Liver (tissue), 3 donors: ENCODE measurements around the gene ZNF292.

Experiments
- GABPA ChIP-seq, 2 donors: IDR thresholded peaks in 1 of 2; conservative IDR thresholded peaks in 1 of 2; 2 replicates each; pipeline ENCODE4 v1.6.1; 2016; ENCODE audit warnings: antibody characterized with exemption in 2 of 2, mild to moderate bottlenecking in 1 of 2, moderate library complexity in 1 of 2
- REST ChIP-seq: IDR thresholded peaks from 2 replicates; pipeline ENCODE4 v1.6.1; 2016; ENCODE audit warnings: antibody characterized with exemption, mild to moderate bottlenecking
- TAF1 ChIP-seq: conservative IDR thresholded peaks from 2 replicates; pipeline ENCODE4 v1.6.1; 2016; ENCODE audit warnings: antibody characterized with exemption, mild to moderate bottlenecking
- TF ChIP-seq, protein P1 (sequence below): fragments of 150-350 bp; IDR thresholded peaks from 2 replicates; pipeline ENCODE4 v1.5.1; 2017; ENCODE audit warnings: improper control_type of control experiment, low read depth, low read length; ENCODE audit not compliant: missing input control
- donor health status: healthy.
- donor health status: healthy.

DNA sequence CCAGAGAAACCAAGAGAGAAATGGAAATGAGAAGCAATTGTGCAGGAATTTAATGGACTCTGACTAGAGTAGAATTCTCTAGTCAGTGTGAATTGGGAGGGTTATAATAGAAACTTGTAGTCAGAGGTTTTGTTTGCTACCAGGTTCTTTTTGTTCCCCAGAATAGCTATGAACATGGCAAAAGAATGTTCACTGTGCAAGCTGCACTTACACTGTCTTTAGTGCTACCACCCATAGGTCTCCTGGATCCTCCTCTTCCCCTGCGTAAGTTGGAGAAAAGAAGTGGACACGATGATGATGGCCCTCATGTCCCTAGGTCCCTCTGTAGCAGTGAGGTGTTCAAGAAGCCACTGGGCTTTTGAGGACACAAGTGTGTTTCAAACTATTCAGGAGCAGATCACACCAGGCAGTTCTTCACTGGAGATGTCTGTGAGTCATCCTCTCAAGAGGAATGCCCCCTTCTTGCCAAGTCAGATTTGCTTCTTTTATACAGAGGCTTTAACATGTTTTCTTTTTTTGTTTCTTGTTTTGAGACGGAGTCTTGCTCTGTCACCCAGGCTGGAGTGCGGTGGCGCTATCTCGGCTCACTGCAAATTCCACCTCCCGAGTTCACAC lies 119.4 kb downstream of the ZNF292 start:
- TF ChIP-seq, protein P1, sequence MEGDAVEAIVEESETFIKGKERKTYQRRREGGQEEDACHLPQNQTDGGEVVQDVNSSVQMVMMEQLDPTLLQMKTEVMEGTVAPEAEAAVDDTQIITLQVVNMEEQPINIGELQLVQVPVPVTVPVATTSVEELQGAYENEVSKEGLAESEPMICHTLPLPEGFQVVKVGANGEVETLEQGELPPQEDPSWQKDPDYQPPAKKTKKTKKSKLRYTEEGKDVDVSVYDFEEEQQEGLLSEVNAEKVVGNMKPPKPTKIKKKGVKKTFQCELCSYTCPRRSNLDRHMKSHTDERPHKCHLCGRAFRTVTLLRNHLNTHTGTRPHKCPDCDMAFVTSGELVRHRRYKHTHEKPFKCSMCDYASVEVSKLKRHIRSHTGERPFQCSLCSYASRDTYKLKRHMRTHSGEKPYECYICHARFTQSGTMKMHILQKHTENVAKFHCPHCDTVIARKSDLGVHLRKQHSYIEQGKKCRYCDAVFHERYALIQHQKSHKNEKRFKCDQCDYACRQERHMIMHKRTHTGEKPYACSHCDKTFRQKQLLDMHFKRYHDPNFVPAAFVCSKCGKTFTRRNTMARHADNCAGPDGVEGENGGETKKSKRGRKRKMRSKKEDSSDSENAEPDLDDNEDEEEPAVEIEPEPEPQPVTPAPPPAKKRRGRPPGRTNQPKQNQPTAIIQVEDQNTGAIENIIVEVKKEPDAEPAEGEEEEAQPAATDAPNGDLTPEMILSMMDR: no peak
- TF ChIP-seq REST: no peak
- TF ChIP-seq TAF1: no peak
- no peak for TF ChIP-seq GABPA (IDR thresholded peaks at IDR 0.05 in 1 of 2, conservative IDR thresholded peaks at IDR 0.05 in 1 of 2)
